Smooth muscle cell (in vitro differentiated cells): ENCODE measurements around the gene DEPDC5. TPM values are rescaled to one million over a fixed set of nuclear protein-coding genes. Genes with fewer than 3 reads are reported as not detected.

Source experiments
- DNase-seq: peaks from one replicate; lab custom pipeline; 2025; ENCODE audit not compliant: unreplicated experiment; lab: John Stamatoyannopoulos, UW
- H2AFZ ChIP-seq: fragments of 200-600 bp; sonication (generic); 2 replicates; pipeline ENCODE4 v1.6.0; 2016; ENCODE audit warnings: antibody characterized with exemption, low read depth, mild to moderate bottlenecking
- H3F3A ChIP-seq: fragments of 200-600 bp; sonication (generic); 2 replicates; pipeline ENCODE4 v1.6.0; 2017; ENCODE audit warnings: antibody characterized with exemption, low read depth
- H3K27ac ChIP-seq: fragments of 200-600 bp; sonication (generic); 2 replicates; pipeline ENCODE4 v1.5.1; 2016; ENCODE audit warnings: low read depth, mild to moderate bottlenecking
- H3K27me3 ChIP-seq: fragments of 200-600 bp; sonication (generic); 2 replicates; pipeline ENCODE4 v1.6.1; 2016; ENCODE audit warnings: low read depth, mild to moderate bottlenecking
- H3K36me3 ChIP-seq: fragments of 200-600 bp; sonication (generic); 2 replicates; pipeline ENCODE4 v1.5.1; 2016; ENCODE audit warnings: low read depth
- H3K4me1 ChIP-seq: fragments of 200-600 bp; sonication (generic); 2 replicates; pipeline ENCODE4 v1.5.1; 2016; ENCODE audit warnings: low read depth
- H3K4me2 ChIP-seq: fragments of 200-600 bp; sonication (generic); 2 replicates; pipeline ENCODE4 v1.6.0; 2016; ENCODE audit warnings: mild to moderate bottlenecking
- H3K4me3 ChIP-seq: fragments of 200-600 bp; sonication (generic); 2 replicates; pipeline ENCODE4 v1.5.1; 2016; ENCODE audit warnings: mild to moderate bottlenecking
- H3K79me2 ChIP-seq: fragments of 200-600 bp; sonication (generic); 2 replicates; pipeline ENCODE4 v1.6.0; 2016; ENCODE audit warnings: low read depth, mild to moderate bottlenecking
- H3K9ac ChIP-seq: fragments of 200-600 bp; sonication (generic); 2 replicates; pipeline ENCODE4 v1.6.0; 2016; ENCODE audit warnings: low read depth
- H3K9me3 ChIP-seq: fragments of 200-600 bp; sonication (generic); replicated peaks from 2 replicates; pipeline ENCODE4 v1.5.1; 2016; ENCODE audit warnings: low read depth
- H4K20me1 ChIP-seq: fragments of 200-600 bp; sonication (generic); 2 replicates; pipeline ENCODE4 v1.6.0; 2016; ENCODE audit warnings: low read depth
- CTCF ChIP-seq: fragments of 200-600 bp; sonication (generic); IDR thresholded peaks from 2 replicates; pipeline ENCODE4 v1.5.1; 2017; ENCODE audit warnings: borderline replicate concordance, mild to moderate bottlenecking, antibody characterized with exemption; ENCODE audit not compliant: insufficient read depth, poor library complexity, severe bottlenecking
- WGBS: methylation state at CpG from one replicate; pipeline ENCODE4 v1.1.7; 2016; ENCODE audit warnings: low lambda C conversion rate; 5-methylcytosine and 5-hydroxymethylcytosine counted together
- polyA plus RNA-seq: library from polyadenylated mRNA; unstranded; fragments of >200 nt; fragmentation: Nextera tagmentation; extraction: Ambion mirVana; gene quantifications from 2 replicates; pipeline ENCODE4 v1.2.1, GENCODE V29; 2016
- total RNA-seq: library from RNA; depleted of rRNA; stranded (reverse); fragments of >200 nt; gene quantifications from 2 replicates; pipeline ENCODE4 v1.2.3, GENCODE V29; 2014

DEPDC5 gene
- total and polyA plus RNA-seq, 2 experiments from 2014 or later: 8.5 to 11.6 TPM

- no peaks in the 10 kb centered on the region for H3K4me1 ChIP-seq
- H3F3A ChIP-seq: no peaks in the 10 kb centered on the region
- no peak for DNase-seq
- H2AFZ ChIP-seq: no peak overlapping the region
- 93% methylated on average over 6 of the region's 6 CpGs for WGBS
- no peaks in the 10 kb centered on the region for H4K20me1 ChIP-seq
- no peaks in the 10 kb centered on the region for H3K79me2 ChIP-seq
- TF ChIP-seq CTCF: no peak
- no peaks in the 10 kb centered on the region for H3K36me3 ChIP-seq
- H3K9ac ChIP-seq: no peak overlapping the region
- no peak overlapping the region for H3K4me3 ChIP-seq
- H3K27me3 ChIP-seq: no peaks in the 10 kb centered on the region
- no peak overlapping the region for H3K4me2 ChIP-seq
- no peak overlapping the region for H3K27ac ChIP-seq
- no peaks in the 10 kb centered on the region for H3K9me3 ChIP-seq
Measured at GRCh38 chr22:31883989-31884388, 130.2 kb downstream of the DEPDC5 start.

- 59% methylated on average over 5 of the region's 5 CpGs for WGBS
- TF ChIP-seq CTCF: no peak
Measured at GRCh38 chr22:31891366-31892079, 137.7 kb downstream of the DEPDC5 start.

GRCh38 chr22:31892080-31892433 lies 138.2 kb downstream of the DEPDC5 start:
- Histone ChIP-seq H3F3A (no peaks in the 10 kb centered on the region), H2AFZ (no peak overlapping the region), H3K4me2 (no peak overlapping the region), H3K79me2 (no peaks in the 10 kb centered on the region), H3K9me3 (no peaks in the 10 kb centered on the region), H4K20me1 (no peaks in the 10 kb centered on the region), H3K27me3 (no peaks in the 10 kb centered on the region), H3K9ac (no peak overlapping the region), H3K36me3 (no peaks in the 10 kb centered on the region), H3K27ac (no peak overlapping the region), H3K4me3 (no peak overlapping the region), H3K4me1 (no peaks in the 10 kb centered on the region)
- no peak for TF ChIP-seq CTCF
- DNase-seq: no peak
- WGBS: 94% methylated on average over 2 of the region's 2 CpGs

More at GRCh38 chr22:31891366-31892079, 137.7 kb downstream of the DEPDC5 start:
- no peak overlapping the region for H3K9ac ChIP-seq
- no peaks in the 10 kb centered on the region for H3K36me3 ChIP-seq
- no peaks in the 10 kb centered on the region for H3F3A ChIP-seq
- no peaks in the 10 kb centered on the region for H3K79me2 ChIP-seq
- no peaks in the 10 kb centered on the region for H3K4me1 ChIP-seq
- peak overlapping the region; percentile 19 for H3K27ac ChIP-seq
- no peaks in the 10 kb centered on the region for H3K9me3 ChIP-seq
- no peak overlapping the region for H3K4me2 ChIP-seq
- no peaks in the 10 kb centered on the region for H4K20me1 ChIP-seq
- H3K4me3 ChIP-seq: no peak overlapping the region
- DNase-seq: no peak
- H3K27me3 ChIP-seq: no peaks in the 10 kb centered on the region
- no peak overlapping the region for H2AFZ ChIP-seq

GRCh38 chr22:31893460-31893859 lies 139.6 kb downstream of the DEPDC5 start:
- DNase-seq: no peak
- Histone ChIP-seq H4K20me1 (no peaks in the 10 kb centered on the region), H3K79me2 (no peaks in the 10 kb centered on the region), H2AFZ (no peak overlapping the region), H3K36me3 (no peaks in the 10 kb centered on the region), H3K9me3 (no peaks in the 10 kb centered on the region), H3K27ac (no peak overlapping the region), H3K27me3 (no peaks in the 10 kb centered on the region), H3K4me3 (no peak overlapping the region), H3K9ac (no peak overlapping the region), H3K4me2 (no peak overlapping the region), H3K4me1 (no peaks in the 10 kb centered on the region), H3F3A (no peaks in the 10 kb centered on the region)
- TF ChIP-seq CTCF: no peak
- 97% methylated on average over 6 of the region's 6 CpGs for WGBS
